Measurements from ENCODE around the gene KLHL42. TPM values are rescaled to one million over a fixed set of nuclear protein-coding genes. Genes with fewer than 3 reads are reported as not detected.

KLHL42 gene
- total RNA-seq, 1 donor, result 41.2 TPM

GRCh38 chr12:27851311-27851710 is 71.3 kb downstream of the KLHL42 start:
- DNase-seq (ENCODE audit: low read depth in 2 of 3, low spot score in 2 of 3), result no peak

GRCh38 chr12:27852117-27852516 is 72.1 kb downstream of the KLHL42 start:
- DNase-seq (ENCODE audit: low read depth in 2 of 3, low spot score in 2 of 3), result no peak

Small RNA genes within 50 kb of the gene (small RNA-seq; reads per million reads assigned to genes)
- gene RF00019, result not detected
- gene RF02271, result not detected

Other genes with a start within 250 kb of the KLHL42 start
- gene REP15, start 83.8 kb upstream of the KLHL42 start, total RNA-seq, result 0.54 TPM
- gene MRPS35, start 69.4 kb upstream of the KLHL42 start, total RNA-seq, result 18.9 TPM
- under 0.01 TPM for gene MANSC4, start within 50 bp of the KLHL42 start, total RNA-seq
- gene PTHLH, start 192.5 kb downstream of the KLHL42 start, total RNA-seq, result 0.27 TPM

Measured in hematopoietic multipotent progenitor cell (in vitro differentiated cells).